CD4-positive, alpha-beta T cell (primary cell): ENCODE data around the gene CLTRN. TPM values are rescaled to one million over a fixed set of nuclear protein-coding genes. Genes with fewer than 3 reads are reported as not detected.

Experiments used
- ATAC-seq: fragments of 200-7000 bp; cut with Tn5 transposase; one replicate; pipeline ENCODE4 v1.10.0; 2022; ENCODE audit warnings: mild to moderate bottlenecking; ENCODE audit not compliant: poor library complexity
- CTCF ChIA-PET: fragments of 350-600 bp; sonication (Branson Sonifier 250); formaldehyde crosslinking; loops from one replicate; lab custom pipeline; 2021; ENCODE audit warnings: antibody characterized with exemption, inconsistent platforms; lab: Charles Lee
- POLR2A ChIA-PET: fragments of 350-600 bp; sonication (Branson Sonifier 250); formaldehyde crosslinking; loops from one replicate; lab custom pipeline; 2021; ENCODE audit warnings: antibody characterized with exemption, inconsistent platforms; lab: Charles Lee
- DNase-seq, 14 experiments: peaks; one replicate each; pipeline ENCODE4 v3.0.0-alpha.2; 2013 to 2020; ENCODE audit warnings: mixed read lengths in 2 of 14
- H3K27ac ChIP-seq, 2 donors: one replicate each; pipeline versions ENCODE4 v1.5.1 to v1.7.0; 2013; ENCODE audit warnings: low read length in 2 of 2, low read depth in 1 of 2, mild to moderate bottlenecking in 1 of 2
- H3K27me3 ChIP-seq, 2 experiments: 1 replicate in 1 of 2; 2 replicates in 1 of 2; pipeline versions ENCODE4 v1.6.1 to v1.7.0; 2013; ENCODE audit warnings: low read length in 2 of 2, control low read depth in 1 of 2, mild to moderate bottlenecking in 1 of 2, moderate library complexity in 1 of 2; ENCODE audit not compliant: insufficient read depth in 2 of 2, control insufficient read depth in 1 of 2
- H3K36me3 ChIP-seq: one replicate; pipeline ENCODE4 v1.6.1; 2013; ENCODE audit warnings: low read length, control low read depth; ENCODE audit not compliant: insufficient read depth
- H3K4me1 ChIP-seq: one replicate; pipeline ENCODE4 v1.6.1; 2013; ENCODE audit warnings: low read length, control low read depth; ENCODE audit not compliant: insufficient read depth
- H3K4me3 ChIP-seq: one replicate; pipeline ENCODE4 v1.5.1; 2013; ENCODE audit warnings: mild to moderate bottlenecking, low read length, moderate library complexity
- H3K9me3 ChIP-seq, 2 experiments: 1 replicate in 1 of 2; 2 replicates in 1 of 2; pipeline versions ENCODE4 v1.6.1 to v1.7.0; 2013; ENCODE audit warnings: low read length in 2 of 2, mild to moderate bottlenecking in 2 of 2, control low read depth in 1 of 2, moderate library complexity in 1 of 2; ENCODE audit not compliant: control insufficient read depth in 1 of 2, insufficient read depth in 1 of 2
- H3K27ac Mint-ChIP-seq: one replicate; pipeline ENCODE4 v1.8.0; 2020; ENCODE audit warnings: mixed read lengths
- H3K27me3 Mint-ChIP-seq: one replicate; pipeline ENCODE4 v1.8.0; 2021; ENCODE audit warnings: mixed read lengths
- H3K36me3 Mint-ChIP-seq: one replicate; pipeline ENCODE4 v1.8.0; 2021; ENCODE audit warnings: low read depth, mixed read lengths
- H3K4me1 Mint-ChIP-seq: one replicate; pipeline ENCODE4 v1.8.0; 2021; ENCODE audit warnings: low read depth, mixed read lengths
- H3K4me3 Mint-ChIP-seq: one replicate; pipeline ENCODE4 v1.8.0; 2020; ENCODE audit warnings: mild to moderate bottlenecking, mixed read lengths
- H3K9me3 Mint-ChIP-seq: one replicate; pipeline ENCODE4 v1.8.0; 2020; ENCODE audit warnings: mixed read lengths
- intact Hi-C, 2 experiments: fragments of 100-400 bp; cut with DNase I in 1 of 2; cut with micrococcal nuclease in 1 of 2; formaldehyde crosslinking; loops; one replicate each; pipeline versions ENCODE4 v1.15.1 to v1.9.0; 2023 to 2025; cut with DNase I, micrococcal nuclease
- total RNA-seq, 174 experiments: library from RNA in 2 of 174; stranded (reverse) in 2 of 174; gene quantifications; one replicate each; pipeline ENCODE4 v1.2.3 and lab custom pipeline; 2021 to 2026
- TF ChIP-seq, protein P1 (sequence below): fragments of 200-600 bp; IDR thresholded peaks from one replicate; pipeline ENCODE4 v1.8.0; 2022; ENCODE audit warnings: antibody characterized with exemption, mild to moderate bottlenecking

The CLTRN gene
- total RNA-seq, 2 experiments from 2014 or later = 0.44 to 0.56 TPM

DNA sequence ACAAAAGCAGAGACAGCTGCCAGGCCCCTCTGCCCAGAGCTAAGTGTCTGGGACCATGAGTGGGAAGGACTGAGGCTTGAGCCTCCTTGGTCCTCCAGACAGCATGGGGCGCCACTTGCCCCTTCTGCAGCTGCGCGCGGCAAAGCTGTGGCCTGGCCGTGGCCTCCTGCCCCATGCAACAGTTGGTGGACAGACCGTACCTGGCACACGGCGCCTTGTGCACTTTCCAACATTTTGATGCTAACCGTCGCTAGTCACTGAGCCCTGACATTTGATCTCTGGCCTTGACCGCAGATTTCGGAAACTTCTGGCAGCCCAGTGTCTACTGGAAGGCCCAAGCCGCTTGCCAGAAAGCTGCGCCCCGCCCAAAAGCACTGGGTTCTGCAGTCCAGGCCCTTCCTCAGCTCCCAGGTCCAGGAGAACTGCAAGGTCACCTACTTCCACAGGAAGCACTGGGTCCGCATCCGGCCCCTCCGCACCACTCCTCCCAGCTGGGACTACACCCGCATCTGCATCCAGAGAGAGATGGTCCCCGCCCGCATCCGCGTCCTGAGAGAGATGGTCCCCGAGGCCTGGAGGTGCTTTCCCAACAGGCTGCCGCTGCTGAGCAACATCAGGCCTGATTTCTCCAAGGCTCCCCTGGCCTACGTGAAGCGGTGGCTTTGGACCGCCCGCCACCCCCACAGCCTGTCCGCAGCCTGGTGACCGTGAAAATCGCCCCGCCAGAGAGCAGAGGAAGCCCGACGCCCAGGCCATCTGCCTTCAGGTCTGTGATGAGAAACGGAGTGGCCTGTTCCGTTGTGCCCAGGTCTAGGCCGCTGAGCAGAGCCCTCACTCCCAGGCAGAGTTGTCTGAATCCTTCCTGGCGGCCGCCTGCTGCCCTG lies 38.1 kb upstream of the CLTRN start:
- ATAC-seq (no peak), DNase-seq (no peak)
- Mint-ChIP-seq H3K4me1 (no peaks in the 10 kb centered on the region), H3K27me3 (no peaks in the 10 kb centered on the region), H3K27ac (no peak overlapping the region), H3K9me3 (no peaks in the 10 kb centered on the region), H3K36me3 (peaks cover 9% of the 10 kb centered on the region), H3K4me3 (no peak overlapping the region)
- Histone ChIP-seq H3K27ac (no peak overlapping the region), H3K4me1 (no peaks in the 10 kb centered on the region), H3K36me3 (peaks cover 6% of the 10 kb centered on the region), H3K9me3 (no peaks in the 10 kb centered on the region), H3K4me3 (no peak overlapping the region), H3K27me3 (no peaks in the 10 kb centered on the region)
- intact Hi-C loops = no loop called here
- ChIA-PET POLR2A (interaction anchor here (0.6 kb wide), 1 partner anchor 57 kb away, joined by 3 read pairs; no protein-coding TSS in a partner anchor), CTCF (no interaction called here)
- TF ChIP-seq, protein P1, sequence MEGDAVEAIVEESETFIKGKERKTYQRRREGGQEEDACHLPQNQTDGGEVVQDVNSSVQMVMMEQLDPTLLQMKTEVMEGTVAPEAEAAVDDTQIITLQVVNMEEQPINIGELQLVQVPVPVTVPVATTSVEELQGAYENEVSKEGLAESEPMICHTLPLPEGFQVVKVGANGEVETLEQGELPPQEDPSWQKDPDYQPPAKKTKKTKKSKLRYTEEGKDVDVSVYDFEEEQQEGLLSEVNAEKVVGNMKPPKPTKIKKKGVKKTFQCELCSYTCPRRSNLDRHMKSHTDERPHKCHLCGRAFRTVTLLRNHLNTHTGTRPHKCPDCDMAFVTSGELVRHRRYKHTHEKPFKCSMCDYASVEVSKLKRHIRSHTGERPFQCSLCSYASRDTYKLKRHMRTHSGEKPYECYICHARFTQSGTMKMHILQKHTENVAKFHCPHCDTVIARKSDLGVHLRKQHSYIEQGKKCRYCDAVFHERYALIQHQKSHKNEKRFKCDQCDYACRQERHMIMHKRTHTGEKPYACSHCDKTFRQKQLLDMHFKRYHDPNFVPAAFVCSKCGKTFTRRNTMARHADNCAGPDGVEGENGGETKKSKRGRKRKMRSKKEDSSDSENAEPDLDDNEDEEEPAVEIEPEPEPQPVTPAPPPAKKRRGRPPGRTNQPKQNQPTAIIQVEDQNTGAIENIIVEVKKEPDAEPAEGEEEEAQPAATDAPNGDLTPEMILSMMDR = no peak

DNA sequence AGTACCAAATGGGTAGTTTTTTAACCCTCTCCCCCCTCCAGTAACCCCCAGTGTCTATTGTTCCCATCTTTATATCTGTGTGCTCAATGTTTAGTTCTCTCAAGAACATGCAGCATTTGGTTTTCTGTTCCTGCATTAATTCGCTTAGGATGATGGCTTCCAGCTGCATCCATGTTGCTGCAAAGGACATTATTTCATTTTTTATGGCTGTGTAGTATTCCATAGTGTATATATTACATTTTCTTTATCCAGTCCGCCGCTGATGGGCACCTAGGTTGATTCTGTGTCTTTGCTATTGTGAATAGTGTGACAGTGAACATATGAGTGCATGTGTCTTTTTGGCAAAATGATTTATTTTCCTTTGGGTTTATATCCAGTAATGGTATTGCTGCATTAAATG lies 31.9 kb upstream of the CLTRN start:
- Mint-ChIP-seq H3K27ac (no peak overlapping the region), H3K4me1 (no peaks in the 10 kb centered on the region), H3K9me3 (no peaks in the 10 kb centered on the region), H3K27me3 (no peaks in the 10 kb centered on the region), H3K4me3 (no peak overlapping the region), H3K36me3 (peaks cover 43% of the 10 kb centered on the region)
- no peaks in the 10 kb centered on the region for H3K27me3 ChIP-seq
- no peak overlapping the region for H3K27ac ChIP-seq
- intact Hi-C loops = no loop called here
- DNase-seq (no peak), ATAC-seq (no peak)
- no peaks in the 10 kb centered on the region for H3K9me3 ChIP-seq
- CTCF ChIA-PET = no interaction called here
- no peak overlapping the region for H3K4me3 ChIP-seq
- TF ChIP-seq, protein P1 = no peak
- H3K4me1 ChIP-seq = no peaks in the 10 kb centered on the region
- POLR2A ChIA-PET = no interaction called here
- H3K36me3 ChIP-seq = peaks cover 16% of the 10 kb centered on the region

DNA sequence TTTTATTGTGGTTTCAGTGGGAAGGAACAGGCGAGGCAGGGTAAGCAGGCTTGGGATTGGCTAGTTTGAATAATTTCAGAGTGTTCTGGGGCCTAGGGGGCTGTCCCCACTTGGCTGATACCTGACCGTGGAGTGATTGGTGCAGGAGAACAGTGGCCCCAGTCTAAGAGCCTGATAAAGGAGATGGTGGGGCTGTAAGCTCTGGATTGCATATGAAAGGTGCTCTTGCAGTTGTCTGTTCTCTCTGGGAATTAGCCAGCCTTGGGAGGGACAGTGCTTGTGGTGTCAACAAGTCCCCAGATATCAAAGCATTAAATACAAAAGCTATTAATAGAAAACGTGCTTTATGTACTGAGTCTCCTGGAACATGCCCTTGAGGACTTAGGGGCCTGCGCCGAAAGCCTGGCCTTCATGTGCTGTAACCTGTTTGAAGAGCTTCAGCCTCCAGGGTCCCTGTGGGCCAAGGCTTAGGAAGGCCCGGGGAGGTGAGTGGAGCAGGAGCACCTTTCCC lies 30.4 kb upstream of the CLTRN start:
- ATAC-seq = no peak
- Histone ChIP-seq H3K27ac (no peak overlapping the region), H3K27me3 (no peaks in the 10 kb centered on the region), H3K4me1 (no peaks in the 10 kb centered on the region), H3K4me3 (no peak overlapping the region), H3K36me3 (peaks cover 17% of the 10 kb centered on the region), H3K9me3 (no peaks in the 10 kb centered on the region)
- no peaks in the 10 kb centered on the region for H3K27me3 Mint-ChIP-seq
- POLR2A ChIA-PET = interaction anchor here (0.7 to 1.4 kb wide), 3 partner anchors 55 to 722 kb away, joined by 3 read pairs; no protein-coding TSS in a partner anchor
- intact Hi-C loops = no loop called here
- no peaks in the 10 kb centered on the region for H3K9me3 Mint-ChIP-seq
- DNase-seq = no peak
- peak overlapping the region; percentile 43 for H3K27ac Mint-ChIP-seq
- peaks cover 4% of the 10 kb centered on the region for H3K4me1 Mint-ChIP-seq
- H3K36me3 Mint-ChIP-seq = peaks cover 48% of the 10 kb centered on the region
- CTCF ChIA-PET = no interaction called here
- H3K4me3 Mint-ChIP-seq = no peak overlapping the region
- TF ChIP-seq, protein P1 = no peak
